ENCODE results near the gene ARHGEF11. TPM values are rescaled to one million over a fixed set of nuclear protein-coding genes. Genes with fewer than 3 reads are reported as not detected.

Gene ARHGEF11
- total RNA-seq, 1 experiment from 2014 or later: 41.1 TPM

GRCh38 chr1:156995412-156995811 is 50.1 kb downstream of the ARHGEF11 start:
- no peak overlapping the region for H2BK20ac ChIP-seq (ENCODE audit: low read depth, low read length, poor library complexity, severe bottlenecking)
- Mint-ChIP-seq H3K9me3 (no peaks in the 10 kb centered on the region), H3K27me3 (ENCODE audit: low read depth) (no peaks in the 10 kb centered on the region), H3K4me1 (peaks cover 29% of the 10 kb centered on the region in 2 experiments), H3K36me3 (ENCODE audit: insufficient read depth in 1 of 3, low read depth in 3 of 3) (peaks cover 2 to 5% (median 4%) of the 10 kb centered on the region in 3 experiments; a peak in 6 of 7 replicates), H3K4me3 (no peak overlapping the region), H3K27ac (no peak overlapping the region; a peak in 1 of 7 replicates)
- no peaks in the 10 kb centered on the region; the same call in none of the 2 replicates for H3K4me1 ChIP-seq (ENCODE audit: insufficient read depth, low read length)
- H3K56ac ChIP-seq (ENCODE audit: insufficient read length, low read depth, low read length): no peak overlapping the region
- no peaks in the 10 kb centered on the region for H3K27me3 ChIP-seq (ENCODE audit: insufficient read depth, low read length)
- no peak overlapping the region for H3K14ac ChIP-seq (ENCODE audit: insufficient read depth, low read length)
- H4K91ac ChIP-seq (ENCODE audit: insufficient read length, low read depth, low read length): no peak overlapping the region
- H2BK120ac ChIP-seq (ENCODE audit: low read depth, low read length, poor library complexity, severe bottlenecking): no peak overlapping the region
- H4K8ac ChIP-seq (replicated peaks; ENCODE audit: insufficient read length, low read depth, low read length): no peak overlapping the region
- 0 out of 2 replicates have a peak overlapping the region, but pooled peaks have one; percentile 87 for H2BK15ac ChIP-seq (ENCODE audit: low read depth, low read length)
- no peak overlapping the region for H3K4me2 ChIP-seq (ENCODE audit: insufficient read depth, insufficient read length, low read length)
- no peak overlapping the region for H3K27ac ChIP-seq (ENCODE audit: insufficient read length, low read depth, low read length)
- H3K79me1 ChIP-seq (ENCODE audit: insufficient read depth, low read depth, low read length, poor library complexity, severe bottlenecking): no peaks in the 10 kb centered on the region
- H3K79me2 ChIP-seq (ENCODE audit: insufficient read depth, low read length): peaks cover 3% of the 10 kb centered on the region; the same call in 1 of the 2 replicates
- no peaks in the 10 kb centered on the region for H4K20me1 ChIP-seq (ENCODE audit: control insufficient read depth, insufficient read depth, insufficient read length)
- H4K5ac ChIP-seq (ENCODE audit: insufficient read length, low read depth, low read length): no peak overlapping the region
- DNase-seq: no peak
- no CpG with 5 or more reads among the region's 5 CpGs for WGBS (ENCODE audit: extremely low coverage, insufficient read length, low lambda C conversion rate)
- H2BK12ac ChIP-seq (ENCODE audit: insufficient read length, low read depth, low read length): no peak overlapping the region
- H3K23ac ChIP-seq (ENCODE audit: insufficient read length, low read depth, low read length): no peak overlapping the region
- no peaks in the 10 kb centered on the region for H3K23me2 ChIP-seq (ENCODE audit: insufficient read length, low read depth, low read length, poor library complexity, severe bottlenecking)
- H2AK5ac ChIP-seq (ENCODE audit: insufficient read length, low read length): no peak overlapping the region
- no peak overlapping the region for H3K9ac ChIP-seq (ENCODE audit: extremely low read depth, insufficient read length, low read length)
- no peaks in the 10 kb centered on the region for H3K9me3 ChIP-seq (ENCODE audit: control insufficient read depth, low read depth, low read length)
- TF ChIP-seq CTCF (conservative IDR thresholded peaks at IDR 0.05): no peak
- H3K4ac ChIP-seq (ENCODE audit: low read depth, low read length): no peak overlapping the region
- H2AFZ ChIP-seq (ENCODE audit: low read length): no peak overlapping the region
- H3K18ac ChIP-seq (ENCODE audit: insufficient read length, low read depth, low read length): no peak overlapping the region
- no peak overlapping the region for H2BK5ac ChIP-seq (ENCODE audit: insufficient read length, low read length)
- no peak overlapping the region for H3T11ph ChIP-seq (ENCODE audit: low read length)

Data from H9 (cell line).